HG03571 (cell line): Measurements from ENCODE around the gene NEDD4L.
"Not testable (repeated sequence)": the region's sequence is repeated elsewhere in the genome, so short reads cannot be mapped to it uniquely, and the experiment has no call there.

Source experiments
- ATAC-seq: cut with Tn5 transposase; IDR thresholded peaks from one replicate; pipeline ENCODE4 v1.9.1; 2021; ENCODE audit not compliant: unreplicated experiment

Gene NEDD4L

DNA sequence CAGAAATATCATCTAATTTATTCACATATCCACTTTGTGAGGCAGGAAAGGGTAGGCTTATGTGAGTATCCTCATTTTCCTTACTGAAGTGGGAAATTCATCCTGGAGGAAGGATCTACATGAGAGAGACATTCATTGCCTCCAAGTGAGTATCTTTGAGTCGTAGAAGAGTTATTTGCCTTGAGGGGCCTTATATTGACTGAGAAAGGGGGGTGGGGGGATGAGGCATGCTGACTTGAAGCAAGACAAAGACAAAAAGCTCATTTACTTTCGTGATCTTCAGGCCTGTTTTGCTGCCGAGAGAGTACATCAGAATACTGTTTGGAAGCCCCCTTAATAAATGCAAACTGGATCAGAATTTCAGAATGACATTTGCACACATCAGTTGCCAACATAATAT lies 17.6 kb upstream of the NEDD4L start:
- ATAC-seq: no peak

DNA sequence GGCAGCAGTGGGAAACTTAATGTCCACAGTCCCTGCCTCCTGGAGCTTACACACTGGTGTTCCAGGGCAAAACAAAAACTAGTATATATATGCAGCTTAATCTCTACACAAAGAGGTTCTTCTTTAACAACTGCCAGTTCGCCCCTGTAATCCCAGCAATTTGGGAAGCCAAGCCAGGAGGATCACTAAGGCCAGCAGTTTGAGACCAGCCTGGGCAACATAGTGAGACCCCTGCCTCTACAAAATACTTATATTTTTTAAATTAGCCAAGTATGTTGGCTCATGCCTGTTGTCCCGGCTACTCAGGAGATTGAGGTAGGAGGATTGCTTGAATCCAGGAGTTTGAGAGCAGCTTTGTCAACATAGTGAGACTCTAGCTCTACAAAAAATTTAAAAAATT lies 17.2 kb upstream of the NEDD4L start:
- no peak for ATAC-seq

DNA sequence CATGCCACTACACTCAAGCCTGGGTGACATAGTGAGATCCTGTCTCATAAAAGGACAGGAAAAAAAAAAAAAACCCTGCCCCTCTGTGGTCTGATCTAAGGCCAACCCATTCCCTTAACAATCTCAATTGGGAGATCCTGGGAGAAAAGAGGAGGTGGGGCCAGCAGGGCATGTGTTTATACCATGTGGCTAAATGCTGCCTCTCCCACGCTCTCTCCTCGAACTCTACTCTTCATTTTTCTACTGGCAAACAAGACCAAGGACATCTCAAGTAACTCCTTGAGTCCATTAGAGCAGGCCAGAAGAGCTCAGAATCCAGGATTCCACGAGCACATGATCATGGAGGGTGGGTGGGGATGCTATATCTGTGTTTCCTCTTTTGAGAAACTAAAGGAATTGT lies 16.7 kb upstream of the NEDD4L start:
- ATAC-seq: no peak

DNA sequence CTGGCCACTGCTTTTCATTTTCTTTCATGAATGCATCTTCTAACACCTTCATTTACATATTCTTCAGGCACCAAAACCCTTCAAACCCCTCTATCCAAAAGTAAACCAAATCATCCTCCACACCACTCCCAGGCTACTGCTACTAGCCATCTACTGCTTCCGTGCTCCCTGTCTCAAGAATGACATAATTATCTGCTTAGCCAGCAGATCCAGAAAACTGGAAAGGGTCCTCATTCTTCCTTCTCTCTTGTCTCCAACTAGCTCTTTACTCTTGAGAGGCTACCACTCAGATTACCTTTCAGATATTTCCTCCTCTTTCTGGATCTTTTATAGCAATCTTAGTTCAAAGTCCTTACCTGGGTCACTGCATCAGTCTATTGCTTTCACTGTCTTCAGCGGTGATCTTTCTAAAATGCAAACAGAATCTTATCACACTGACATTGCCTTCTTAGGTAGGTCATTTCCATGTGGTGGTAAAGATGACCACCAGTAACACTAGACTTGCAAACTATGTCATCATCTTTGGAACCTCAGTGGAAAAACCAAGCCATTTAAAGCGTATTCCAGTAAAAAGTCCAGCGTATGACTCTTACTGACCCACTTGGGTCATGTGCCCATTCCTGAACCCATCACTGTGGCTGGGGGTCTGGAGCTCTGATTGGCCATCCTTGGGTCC lies 15.8 kb upstream of the NEDD4L start:
- no peak for ATAC-seq

DNA sequence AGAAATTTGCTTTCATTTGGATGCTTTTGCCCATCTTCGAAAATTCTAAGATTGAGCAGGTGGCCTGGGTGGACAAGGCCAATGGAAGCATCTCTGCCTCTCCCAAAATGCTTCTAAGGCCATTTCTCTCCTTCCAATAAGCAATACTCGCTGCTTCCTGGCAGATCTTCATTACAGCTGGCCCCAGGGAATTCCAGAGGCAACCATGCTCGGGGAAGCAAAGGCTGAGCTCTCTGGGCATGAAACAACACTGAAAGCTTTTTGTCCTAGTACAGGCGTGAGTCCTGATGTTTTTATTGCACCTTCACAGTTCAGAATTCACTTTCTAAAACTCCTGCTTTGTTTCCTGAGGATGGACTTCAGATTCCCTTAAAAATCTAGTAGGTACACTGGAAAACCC lies 11.8 kb upstream of the NEDD4L start:
- no peak for ATAC-seq

DNA sequence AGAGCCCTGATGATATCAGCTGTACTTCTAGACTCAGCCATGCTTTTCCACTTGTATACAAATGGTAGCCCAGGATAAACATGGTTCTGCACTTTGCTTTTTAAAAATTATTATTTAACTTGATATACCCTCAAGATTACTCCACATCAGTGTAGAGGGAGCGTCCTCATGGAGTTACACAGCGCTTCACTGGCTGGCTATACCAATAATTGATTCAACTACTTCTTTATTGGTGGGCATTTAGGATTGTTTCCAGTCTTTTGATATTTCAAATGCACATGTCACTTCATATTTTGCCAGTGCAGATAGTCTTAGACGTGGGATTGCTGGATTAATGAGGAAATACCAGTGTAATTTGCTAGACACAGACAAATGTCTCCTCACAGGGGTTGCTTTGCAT lies 10.8 kb upstream of the NEDD4L start:
- no peak for ATAC-seq

DNA sequence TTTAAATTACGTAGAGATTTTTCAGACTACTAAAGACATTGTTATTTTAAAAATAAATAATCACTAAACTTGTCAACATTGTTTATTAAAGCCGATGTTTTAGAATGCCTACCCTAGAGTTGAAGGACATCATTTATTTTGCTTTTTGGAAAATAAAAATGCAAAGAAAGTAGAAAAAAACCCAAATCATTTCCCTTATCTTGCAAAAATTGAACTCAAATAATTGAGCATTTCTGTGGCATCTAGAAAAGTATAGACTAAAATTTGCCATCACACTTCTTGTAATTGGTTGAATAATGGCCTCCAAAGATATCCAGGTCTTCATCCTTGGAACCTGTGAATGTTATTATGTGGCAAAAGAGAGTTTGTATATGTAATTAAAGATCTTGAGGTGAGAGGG lies 9.7 kb upstream of the NEDD4L start:
- no peak for ATAC-seq

DNA sequence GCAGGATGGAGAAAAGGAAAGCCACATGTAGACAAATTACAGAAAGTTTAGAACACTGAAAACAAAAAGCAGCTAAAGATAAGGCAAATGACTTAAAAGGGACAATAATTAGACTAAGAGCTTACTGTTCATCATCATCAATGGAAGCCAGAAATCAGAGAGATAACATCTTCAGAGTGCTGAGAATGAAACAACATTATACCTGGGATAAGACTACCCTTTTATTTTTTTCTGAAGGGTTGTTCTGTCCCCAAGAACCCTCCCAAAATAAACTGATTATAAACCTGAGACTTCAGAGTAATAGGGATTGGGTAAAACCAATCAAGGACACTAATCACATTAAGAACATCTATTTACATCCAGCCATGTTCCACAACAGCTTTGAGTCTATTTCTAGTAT lies 6.9 kb upstream of the NEDD4L start:
- ATAC-seq: no peak

DNA sequence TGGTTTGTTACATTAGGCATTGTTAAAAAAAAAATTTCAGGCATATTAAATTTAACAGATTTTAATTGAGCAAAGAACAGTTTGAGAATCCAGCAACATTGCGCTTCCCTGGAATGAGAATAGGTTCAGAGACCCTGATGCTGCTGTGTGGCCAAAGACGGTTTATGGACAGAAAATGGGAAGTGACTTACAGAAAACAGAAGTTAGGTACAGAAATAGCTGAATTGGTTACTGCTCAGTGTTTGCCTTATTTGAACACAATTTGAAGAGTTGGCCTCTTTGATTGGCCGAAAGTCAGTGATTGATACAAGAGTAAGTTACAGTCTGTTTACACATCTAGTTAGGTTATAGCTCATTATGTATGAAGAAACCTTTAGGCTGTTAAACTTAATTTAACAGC lies 6.0 kb upstream of the NEDD4L start:
- no peak for ATAC-seq

DNA sequence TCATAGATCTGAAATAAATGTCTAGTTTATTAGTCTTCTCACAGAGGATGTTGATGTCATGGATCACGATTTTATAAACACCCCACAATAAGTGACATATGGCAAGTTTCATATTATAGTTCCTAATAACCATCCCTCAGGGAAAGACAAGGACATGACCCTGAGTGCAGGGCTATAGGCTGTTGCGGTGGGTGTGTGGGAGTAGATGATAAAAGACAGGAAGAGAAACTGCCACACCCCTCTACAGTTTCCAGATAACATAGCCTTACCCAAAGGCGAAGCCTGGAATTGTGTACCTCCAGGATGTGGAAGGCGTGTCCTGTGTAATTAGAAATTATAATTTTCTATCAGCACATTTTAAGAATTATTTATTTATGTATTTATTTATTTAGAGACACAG lies 2.4 kb upstream of the NEDD4L start:
- ATAC-seq: no peak

DNA sequence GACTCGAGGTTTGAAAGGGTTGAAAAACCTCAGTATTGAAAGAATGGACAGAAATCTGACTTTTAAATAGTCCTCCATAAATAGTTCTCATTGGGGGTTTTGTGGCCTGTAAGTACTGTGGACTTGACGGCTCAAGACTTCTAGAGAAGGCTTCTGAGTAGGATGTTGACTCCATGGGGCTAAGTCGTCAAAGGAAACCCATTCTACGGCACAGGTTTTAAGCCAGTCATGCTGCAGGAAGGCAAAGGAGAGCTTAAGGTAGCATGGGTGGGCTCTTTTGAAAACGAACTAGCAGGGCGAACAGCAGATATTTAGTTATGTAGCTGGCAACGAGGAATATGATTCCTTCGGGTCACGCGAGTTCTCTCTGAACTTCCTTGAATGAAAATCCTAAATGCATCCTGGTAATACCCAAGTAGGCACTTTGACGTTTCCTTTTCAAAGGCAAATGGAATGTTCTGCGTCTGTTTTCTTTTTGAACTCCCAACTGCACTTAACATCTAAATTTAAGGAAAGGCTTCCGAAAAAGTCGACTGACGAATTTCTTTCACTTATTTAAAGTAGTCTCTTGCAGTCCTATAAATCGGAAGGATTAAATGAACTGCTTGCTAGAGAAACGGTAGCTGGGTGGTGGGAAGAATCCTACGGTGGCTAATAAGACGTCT lies 1.1 kb upstream of the NEDD4L start:
- ATAC-seq: no peak

DNA sequence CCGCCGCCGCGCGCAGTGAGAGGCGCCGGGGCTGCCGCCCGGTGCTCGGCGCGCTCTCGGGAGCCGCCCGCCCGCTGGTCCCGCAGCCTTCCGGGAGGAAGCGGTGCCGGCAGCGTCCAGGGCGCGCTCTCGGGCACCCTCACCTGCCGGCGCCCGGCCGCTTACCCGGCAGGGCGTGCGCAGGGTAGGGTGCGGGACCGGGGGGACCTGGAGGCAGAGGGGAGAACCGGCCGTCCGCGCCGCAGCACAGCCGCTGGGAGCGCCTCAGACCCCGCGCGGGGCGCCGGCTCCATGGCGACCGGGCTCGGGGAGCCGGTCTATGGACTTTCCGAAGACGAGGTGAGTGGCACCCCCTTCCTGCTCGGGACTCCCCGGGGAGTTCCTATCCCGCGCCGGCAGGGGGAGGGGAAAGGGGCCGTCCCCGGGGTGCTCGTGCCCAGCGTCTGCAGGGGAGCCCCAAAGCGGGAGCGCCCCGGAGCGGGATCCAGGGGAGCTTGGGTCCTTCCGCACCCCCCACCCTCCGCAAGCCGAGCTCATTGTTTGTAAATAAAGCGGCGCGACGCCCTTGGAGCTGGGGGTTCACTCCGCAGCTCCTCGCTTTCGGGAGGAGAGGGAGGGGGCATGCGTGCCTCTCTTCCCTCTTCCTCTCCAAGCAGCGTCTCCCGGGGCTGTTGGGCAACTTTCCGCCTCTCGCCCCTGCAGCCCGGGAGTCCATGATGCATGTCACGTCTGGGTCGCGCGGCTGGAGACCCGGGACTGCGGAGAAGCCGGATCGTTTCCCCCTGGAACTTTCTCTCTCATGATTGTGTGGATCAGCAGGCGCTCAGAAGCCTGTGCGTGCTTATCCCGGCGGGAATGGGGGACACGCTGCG lies 580 bp downstream of the NEDD4L start:
- ATAC-seq: peak; percentile 35

DNA sequence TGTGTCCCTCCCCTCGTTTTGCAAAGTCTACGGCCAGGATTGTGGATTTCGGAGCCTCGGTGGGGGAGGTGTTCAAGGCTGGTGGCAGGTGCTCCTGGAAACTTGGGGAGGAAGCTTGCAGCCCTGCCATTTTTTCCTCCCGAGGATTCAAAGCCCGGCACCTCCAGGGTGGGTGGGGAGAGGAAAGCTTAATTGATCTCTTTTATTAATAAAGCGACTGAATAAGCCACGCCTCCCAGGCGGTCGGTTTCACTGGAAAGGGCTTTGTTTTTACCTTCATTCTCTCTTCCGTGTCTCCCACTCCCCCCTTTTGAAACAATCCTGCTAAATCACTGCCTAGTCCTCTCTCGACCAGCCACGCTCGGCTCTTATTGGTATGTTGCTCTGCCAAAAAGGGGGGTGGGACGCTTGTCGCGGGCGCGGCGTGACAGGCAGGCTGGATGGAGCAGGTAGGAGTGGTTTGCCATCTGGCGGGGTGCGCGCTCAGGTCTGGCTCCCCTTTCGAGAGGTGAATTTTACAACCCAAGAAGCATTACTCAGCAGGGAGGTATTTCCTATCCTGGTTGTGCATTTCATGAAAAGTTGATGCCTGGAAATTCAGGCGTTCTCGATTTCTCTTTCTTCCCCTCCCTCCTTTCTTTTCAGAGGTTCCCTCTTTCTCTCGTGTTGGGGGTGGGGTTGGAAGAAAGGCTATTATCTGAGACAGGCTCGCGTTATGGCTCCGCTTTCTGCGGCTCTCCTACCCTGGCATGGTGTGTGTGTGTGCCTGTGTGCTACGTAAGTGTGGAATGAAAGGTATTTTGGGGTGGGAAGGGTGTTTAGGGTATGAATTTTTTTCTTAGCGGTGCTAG lies 1.4 kb downstream of the NEDD4L start:
- ATAC-seq: no peak

DNA sequence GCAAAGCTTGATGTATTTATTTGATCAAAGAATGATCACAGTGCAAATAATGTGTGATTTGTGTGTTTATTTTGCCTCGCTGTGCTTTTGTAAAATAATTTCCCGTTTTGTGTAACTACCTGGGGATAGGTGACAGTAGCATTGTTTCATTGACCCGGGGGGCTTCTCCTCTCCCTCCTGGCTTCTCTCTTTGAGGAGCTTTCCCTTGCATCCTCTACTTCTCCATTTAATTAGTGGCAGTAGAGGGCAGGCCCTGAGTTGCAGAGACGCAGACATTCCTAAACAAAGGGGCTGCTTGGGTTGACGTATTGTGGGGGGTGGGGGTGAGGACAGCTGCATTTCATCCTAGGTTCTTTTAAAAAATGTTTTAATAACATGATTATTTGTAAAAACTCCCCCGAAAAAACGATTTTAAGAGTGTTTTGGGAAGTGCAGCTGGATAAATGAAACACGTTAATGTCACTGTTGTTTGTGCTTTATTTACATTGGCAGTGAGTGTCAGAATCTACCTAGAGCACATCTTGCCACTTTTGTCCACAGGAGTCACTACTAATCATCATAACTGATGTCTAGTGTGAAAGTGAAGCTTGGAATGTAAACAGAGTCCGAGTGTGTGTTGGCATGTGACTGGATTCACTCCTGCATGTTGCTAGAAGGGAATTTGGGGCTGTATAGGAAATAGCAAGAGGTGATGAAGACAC lies 2.2 kb downstream of the NEDD4L start:
- no peak for ATAC-seq

DNA sequence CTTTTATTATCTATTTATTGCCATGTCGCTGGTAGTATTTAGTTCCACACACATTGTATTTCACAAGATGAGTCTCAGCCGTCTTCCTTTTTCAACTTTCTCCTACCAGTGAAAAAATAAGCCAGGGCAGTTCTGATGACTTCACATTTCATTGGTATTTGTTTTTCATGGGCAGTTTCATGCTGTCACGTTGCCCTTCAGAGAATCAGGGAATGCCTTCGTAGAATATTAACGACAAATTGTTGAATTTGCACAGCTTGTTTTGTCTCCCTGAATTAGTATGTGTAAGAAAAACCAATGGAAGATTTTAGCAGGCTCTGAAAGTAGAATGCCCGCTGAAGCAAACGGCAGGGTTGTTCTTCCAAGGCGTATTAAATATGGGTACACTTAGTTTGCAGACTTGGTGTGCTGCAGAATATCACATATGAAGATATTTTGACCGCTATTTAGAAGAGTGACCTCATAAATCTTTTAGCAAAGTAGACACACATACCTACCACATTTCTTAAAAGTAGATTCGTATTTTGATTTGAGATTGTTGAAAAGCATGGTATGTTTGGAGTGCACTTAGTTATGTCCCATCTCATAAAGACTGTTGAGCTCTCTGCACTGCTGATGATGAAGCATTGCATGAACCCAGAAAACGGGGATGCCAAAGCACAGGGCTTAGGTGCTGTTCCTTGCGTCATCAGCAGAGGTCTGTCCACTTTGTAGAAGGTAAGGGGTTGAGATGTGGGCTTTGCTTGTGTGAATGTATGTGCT lies 2.9 kb downstream of the NEDD4L start:
- ATAC-seq: no peak

DNA sequence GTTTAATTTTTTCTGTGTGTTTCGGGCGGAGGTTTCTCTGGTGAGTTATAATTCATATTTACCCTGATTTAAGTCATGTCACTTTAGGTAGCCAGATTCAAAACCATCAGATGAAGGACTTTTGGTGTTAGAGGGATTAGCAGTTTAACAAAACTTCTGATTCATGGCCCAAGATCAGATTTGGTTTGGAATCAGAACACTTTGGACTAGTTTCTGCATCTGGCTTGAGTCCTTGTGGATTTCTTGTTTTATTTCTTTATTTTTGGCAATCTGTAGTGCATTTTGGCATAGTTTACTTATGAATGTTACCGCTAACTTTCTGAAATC lies 3.5 kb downstream of the NEDD4L start:
- no peak for ATAC-seq

DNA sequence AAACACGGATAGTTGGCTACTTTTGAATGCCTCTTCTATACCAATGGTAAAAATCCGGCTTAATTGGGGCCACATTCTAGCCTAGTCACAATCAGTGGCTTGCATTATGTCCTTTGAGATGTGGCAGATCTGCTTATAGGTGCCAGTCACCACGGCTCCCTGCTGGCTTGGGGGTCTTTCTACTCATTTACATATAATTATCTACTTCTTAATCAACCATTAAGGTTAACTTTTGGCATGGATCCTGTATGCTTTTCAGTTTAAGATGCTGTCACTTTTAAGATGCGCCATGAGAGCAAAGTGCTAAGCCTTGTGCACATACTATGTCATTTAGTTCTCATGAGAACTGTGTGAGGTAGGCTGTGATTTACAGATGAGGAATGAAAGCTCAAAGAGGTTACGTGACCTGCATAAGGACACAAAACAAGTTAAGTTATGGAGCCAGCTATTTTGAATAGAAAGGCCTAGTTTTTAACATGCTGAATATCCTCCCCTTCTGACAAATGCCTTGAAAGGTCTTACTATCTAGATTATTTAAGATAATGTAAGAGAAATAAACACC lies 4.1 kb downstream of the NEDD4L start:
- ATAC-seq: no peak

DNA sequence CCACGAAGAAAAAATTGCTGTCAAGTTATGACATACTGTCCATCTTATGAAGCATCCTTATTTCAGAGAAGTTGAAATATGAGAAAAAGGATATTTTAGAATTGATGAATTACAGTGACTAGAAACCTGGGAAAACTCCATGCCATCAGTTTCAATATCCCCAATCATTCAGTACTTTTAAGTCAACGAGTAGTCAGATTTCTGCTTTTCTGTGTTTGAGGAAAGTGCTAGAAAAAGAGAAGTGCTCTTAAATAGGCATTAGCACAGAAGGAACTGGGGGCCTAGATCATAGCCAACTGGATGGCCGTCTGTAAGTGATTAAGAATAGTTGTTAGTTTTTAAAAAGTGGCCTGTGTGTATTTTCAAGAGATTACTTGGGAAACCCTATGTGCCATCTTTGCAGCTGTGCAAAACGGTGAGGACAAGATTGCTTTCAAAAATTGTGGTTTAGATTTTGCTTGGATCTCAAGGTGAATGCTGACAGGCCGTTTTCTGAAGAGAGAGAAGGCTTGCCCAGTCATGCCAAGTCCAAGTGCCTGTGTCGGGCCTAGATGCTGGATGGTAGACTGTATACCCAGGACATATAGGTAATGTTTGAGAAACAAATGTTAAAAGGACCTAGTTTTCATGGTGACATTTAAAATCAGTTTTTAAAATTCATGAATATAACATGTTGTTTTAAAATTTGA lies 5.1 kb downstream of the NEDD4L start:
- ATAC-seq: no peak

DNA sequence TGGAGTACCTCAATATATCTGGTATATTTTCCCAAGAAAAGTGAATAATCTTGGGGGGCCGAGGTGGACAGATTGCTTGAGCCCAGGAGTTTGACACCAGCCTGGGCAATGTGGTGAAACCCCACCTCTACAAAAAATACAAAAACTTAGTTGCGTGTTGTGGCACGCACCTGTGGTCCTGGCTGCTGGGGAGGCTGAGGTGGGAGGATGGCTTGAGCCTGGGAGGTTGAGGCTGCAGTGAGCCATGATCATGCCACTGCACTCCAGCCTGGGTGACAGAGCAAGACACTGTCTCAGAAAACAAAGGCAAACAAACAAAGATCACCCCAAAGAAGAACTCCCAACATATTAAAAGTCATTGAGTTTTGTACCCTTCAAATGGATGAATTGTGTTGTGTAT lies 6.9 kb downstream of the NEDD4L start:
- not testable (repeated sequence) for ATAC-seq
